Glutamatergic neuron (in vitro differentiated cells): Measurements from ENCODE around the gene EPHA2. TPM values are rescaled to one million over a fixed set of nuclear protein-coding genes. Genes with fewer than 3 reads are reported as not detected.

Experiments used
- DNase-seq: peaks from one replicate; pipeline ENCODE4 v3.0.0; 2022
- H3K27ac Mint-ChIP-seq: one replicate; pipeline ENCODE4 v1.8.0; 2020; ENCODE audit warnings: mild to moderate bottlenecking, mixed read lengths, inconsistent platforms; ENCODE audit not compliant: unreplicated experiment
- H3K27me3 Mint-ChIP-seq: one replicate; pipeline ENCODE4 v1.8.0; 2020; ENCODE audit warnings: mild to moderate bottlenecking, moderate library complexity, mixed read lengths, inconsistent platforms; ENCODE audit not compliant: unreplicated experiment
- H3K36me3 Mint-ChIP-seq: one replicate; pipeline ENCODE4 v1.8.0; 2020; ENCODE audit warnings: mild to moderate bottlenecking, mixed read lengths, inconsistent platforms; ENCODE audit not compliant: unreplicated experiment
- H3K4me1 Mint-ChIP-seq: one replicate; pipeline ENCODE4 v1.8.0; 2020; ENCODE audit warnings: mild to moderate bottlenecking, low read depth, mixed read lengths, inconsistent platforms; ENCODE audit not compliant: unreplicated experiment
- H3K4me3 Mint-ChIP-seq: one replicate; pipeline ENCODE4 v1.8.0; 2020; ENCODE audit warnings: mild to moderate bottlenecking, mixed read lengths, inconsistent platforms; ENCODE audit not compliant: unreplicated experiment
- H3K9me3 Mint-ChIP-seq: one replicate; pipeline ENCODE4 v1.8.0; 2020; ENCODE audit warnings: mild to moderate bottlenecking, moderate library complexity, mixed read lengths, inconsistent platforms; ENCODE audit not compliant: unreplicated experiment
- CTCF ChIP-seq: fragments of 200-600 bp; sonication (generic); IDR thresholded peaks from one replicate; pipeline ENCODE4 v1.5.0; 2021; ENCODE audit not compliant: partially characterized antibody, unreplicated experiment
- total RNA-seq: library from RNA; stranded (reverse); fragmentation: NEBNext Ultra II Directional; extraction: Animal tissue kit (Norgen Biotek cat#: 25700); gene quantifications from one replicate; pipeline ENCODE4 v1.2.1, GENCODE V29; 2021; ENCODE audit not compliant: unreplicated experiment

EPHA2 gene
- total RNA-seq, 1 donor from 2014 or later, result 0.29 TPM

DNA sequence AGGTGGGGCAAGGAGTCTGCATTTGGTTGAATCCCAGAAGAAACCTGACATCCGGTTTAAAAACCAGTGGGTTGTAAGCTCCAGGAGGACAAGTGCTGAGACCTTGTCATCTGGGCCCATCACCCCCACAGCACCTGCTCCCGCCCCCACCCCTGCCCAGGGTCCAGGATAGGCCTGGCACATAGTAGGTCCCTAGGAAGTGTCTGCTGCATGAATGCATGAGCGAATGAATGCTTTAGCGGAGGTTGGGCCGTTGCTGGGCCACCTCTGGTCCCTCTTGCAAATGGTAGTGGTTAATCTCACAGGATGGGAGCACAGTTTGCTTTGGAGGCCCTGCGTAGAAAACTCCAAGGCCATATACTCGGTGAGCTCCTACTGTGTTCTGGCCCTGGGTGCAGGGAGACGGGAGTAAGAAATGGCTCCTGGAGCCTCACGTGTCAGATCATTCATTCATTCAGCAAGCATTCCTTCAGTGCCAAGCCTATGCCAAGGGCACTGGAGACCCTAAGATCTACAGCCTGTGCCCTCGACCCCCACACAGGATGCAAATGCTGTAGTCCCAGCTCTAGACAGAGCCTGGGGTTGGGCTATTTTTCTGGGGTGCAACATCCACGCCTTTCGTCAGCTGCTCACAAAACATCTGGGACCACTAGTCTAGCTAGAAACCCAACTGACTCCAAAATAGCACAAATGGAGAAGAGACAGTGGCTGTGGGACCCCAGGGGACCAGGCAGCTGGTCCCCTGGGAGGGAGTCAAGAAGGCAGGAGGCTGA is 28.9 kb downstream of the EPHA2 start:
- DNase-seq, result no peak
- H3K36me3 Mint-ChIP-seq, result no peaks in the 10 kb centered on the region
- H3K27me3 Mint-ChIP-seq, result peaks cover 6% of the 10 kb centered on the region

GRCh38 chr1:16126160-16126559 is 29.7 kb downstream of the EPHA2 start:
- H3K27ac Mint-ChIP-seq, result no peak overlapping the region
- H3K27me3 Mint-ChIP-seq, result peaks cover 8% of the 10 kb centered on the region
- DNase-seq, result no peak
- peaks cover 3% of the 10 kb centered on the region for H3K4me1 Mint-ChIP-seq
- H3K36me3 Mint-ChIP-seq, result no peaks in the 10 kb centered on the region
- H3K4me3 Mint-ChIP-seq, result no peak overlapping the region
- no peak for TF ChIP-seq CTCF
- peaks cover 2% of the 10 kb centered on the region for H3K9me3 Mint-ChIP-seq

More for the DNA sequence above, 28.9 kb downstream of the EPHA2 start:
- Mint-ChIP-seq H3K27ac (no peak overlapping the region), H3K4me1 (peaks cover 3% of the 10 kb centered on the region), H3K4me3 (no peak overlapping the region), H3K9me3 (peaks cover 2% of the 10 kb centered on the region)
- no peak for TF ChIP-seq CTCF

GRCh38 chr1:16125483-16125882 is 30.4 kb downstream of the EPHA2 start:
- H3K4me1 Mint-ChIP-seq, result peaks cover 3% of the 10 kb centered on the region
- no peak for TF ChIP-seq CTCF
- H3K4me3 Mint-ChIP-seq, result no peak overlapping the region
- H3K27me3 Mint-ChIP-seq, result peaks cover 8% of the 10 kb centered on the region
- no peak for DNase-seq
- peaks cover 2% of the 10 kb centered on the region for H3K9me3 Mint-ChIP-seq
- H3K27ac Mint-ChIP-seq, result no peak overlapping the region
- H3K36me3 Mint-ChIP-seq, result no peaks in the 10 kb centered on the region

DNA sequence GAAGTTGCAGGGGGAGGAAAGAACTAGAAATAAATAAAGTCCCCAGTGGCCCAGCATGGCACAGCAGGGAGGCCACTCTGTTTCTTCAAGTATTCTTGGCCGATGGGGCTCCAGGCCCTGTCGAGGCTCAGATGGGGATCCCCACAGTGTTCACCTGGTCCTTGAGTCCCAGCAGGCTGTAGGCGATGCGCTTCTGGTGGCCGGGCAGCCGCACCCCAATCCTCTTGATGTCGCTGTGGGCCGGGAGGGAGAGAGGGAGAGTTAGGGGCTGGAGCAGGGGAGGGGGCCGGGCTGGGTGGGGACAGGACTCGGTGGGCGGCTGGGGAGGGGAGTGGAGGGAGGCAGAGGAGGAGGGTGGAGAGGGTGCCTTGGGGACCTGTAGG is 30.8 kb downstream of the EPHA2 start:
- H3K4me1 Mint-ChIP-seq, result peaks cover 3% of the 10 kb centered on the region
- no peak overlapping the region for H3K27ac Mint-ChIP-seq
- no peak overlapping the region for H3K4me3 Mint-ChIP-seq
- no peaks in the 10 kb centered on the region for H3K36me3 Mint-ChIP-seq
- H3K9me3 Mint-ChIP-seq, result peaks cover 2% of the 10 kb centered on the region
- H3K27me3 Mint-ChIP-seq, result peaks cover 8% of the 10 kb centered on the region
- DNase-seq, result no peak
- no peak for TF ChIP-seq CTCF

DNA sequence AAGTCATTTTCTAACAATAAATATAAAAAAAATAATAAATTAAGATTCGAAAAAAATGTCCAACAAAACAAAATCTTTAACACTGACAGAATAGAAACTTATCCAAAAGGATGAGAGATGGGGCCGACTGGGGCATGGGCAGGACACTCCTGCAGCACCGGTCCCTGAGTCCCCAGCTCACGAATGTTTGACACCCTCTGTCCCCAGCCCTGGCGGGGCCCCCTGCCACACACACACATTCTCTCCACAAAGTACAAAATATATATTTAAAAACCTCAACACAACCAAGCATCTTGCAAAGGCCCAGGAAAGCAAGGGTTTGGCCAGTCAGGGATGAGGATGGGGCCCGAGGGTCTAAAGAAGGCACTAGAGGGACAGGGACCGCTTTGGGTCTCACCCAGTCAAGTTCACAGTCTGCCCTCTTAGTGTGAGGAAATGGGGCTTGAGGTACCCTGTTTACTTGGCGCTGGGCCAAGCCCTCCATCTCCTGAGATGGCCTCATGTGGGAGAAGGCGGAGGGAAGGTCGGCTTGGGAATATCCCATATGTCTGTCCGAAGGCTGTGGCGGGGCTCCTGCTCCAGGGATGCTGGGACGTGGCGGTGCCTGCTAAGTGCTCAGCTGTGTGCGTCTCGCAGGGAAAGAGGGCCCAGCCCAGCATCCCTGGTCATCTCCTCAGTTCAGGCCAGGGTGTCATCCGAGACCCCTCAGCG is 31.3 kb downstream of the EPHA2 start:
- no peaks in the 10 kb centered on the region for H3K36me3 Mint-ChIP-seq
- TF ChIP-seq CTCF, result no peak
- DNase-seq, result no peak
- no peak overlapping the region for H3K4me3 Mint-ChIP-seq
- peaks cover 2% of the 10 kb centered on the region for H3K9me3 Mint-ChIP-seq
- no peak overlapping the region for H3K27ac Mint-ChIP-seq
- H3K27me3 Mint-ChIP-seq, result peaks cover 8% of the 10 kb centered on the region
- H3K4me1 Mint-ChIP-seq, result peaks cover 3% of the 10 kb centered on the region
